ENCODE data around the gene CHAD.

- no peak for TF ChIP-seq CTCF (tag by site-specific recombination; IDR thresholded peaks at IDR 0.05)
- TF ChIP-seq ZBTB7A (tag by site-specific recombination; IDR thresholded peaks at IDR 0.05; ENCODE audit: low read depth): no peak
- TF ChIP-seq TRIM28 (IDR thresholded peaks at IDR 0.05; ENCODE audit: borderline replicate concordance, low read length): no peak
- TF ChIP-seq ATF2 (tag by site-specific recombination; IDR thresholded peaks at IDR 0.05; ENCODE audit: low read depth): no peak
- no peak for TF ChIP-seq ZNF76 (tag by site-specific recombination; IDR thresholded peaks at IDR 0.05; ENCODE audit: borderline replicate concordance, low read depth)
- TF ChIP-seq SP2 (tag by site-specific recombination; IDR thresholded peaks at IDR 0.05): no peak
- TF ChIP-seq ZNF274 (IDR thresholded peaks at IDR 0.05; ENCODE audit: low read length): no peak
- TF ChIP-seq ZNF274 (tag by site-specific recombination; IDR thresholded peaks at IDR 0.05; ENCODE audit: borderline replicate concordance): no peak
- no peak for TF ChIP-seq ZNF561 (tag by site-specific recombination; IDR thresholded peaks at IDR 0.05; ENCODE audit: borderline replicate concordance)
- no peak for TF ChIP-seq ZNF639 (tag by site-specific recombination; IDR thresholded peaks at IDR 0.05)
- TF ChIP-seq PBX3 (CRISPR knock-in tag; IDR thresholded peaks at IDR 0.05): no peak
- no peak for TF ChIP-seq ZNF302 (tag by site-specific recombination; IDR thresholded peaks at IDR 0.05; ENCODE audit: low read depth)
These were observed 37.6 kb upstream of the CHAD start for GRCh38 chr17:50506298-50506697.
